Right lobe of liver (tissue), 6 donors: ENCODE data around the gene TMEM81. TPM values are rescaled to one million over a fixed set of nuclear protein-coding genes. Genes with fewer than 3 reads are reported as not detected.
A peak's percentile ranks its signal among the peaks of the same experiment; 100 is the strongest.

Experiments
- ATAC-seq, 4 donors: fragments of 200-7000 bp; cut with Tn5 transposase; one replicate each; pipeline ENCODE4 v1.9.1; 2020; ENCODE audit warnings: mild to moderate bottlenecking in 4 of 4, moderate library complexity in 4 of 4
- DNase-seq, 3 donors: peaks; one replicate each; pipeline ENCODE4 v3.0.0-alpha.2; 2020
- H3K27ac ChIP-seq, 3 donors: fragments of 200-600 bp; one replicate each; pipeline ENCODE4 v1.8.0; 2022
- H3K27me3 ChIP-seq, 2 donors: fragments of 200-600 bp; one replicate each; pipeline ENCODE4 v1.8.0; 2022
- H3K36me3 ChIP-seq, 4 donors: fragments of 200-600 bp; sonication (generic) in 1 of 4; one replicate each; pipeline versions ENCODE4 v1.5.1 to v1.8.0; 2017 to 2022; ENCODE audit warnings: control low read depth in 1 of 4
- H3K4me1 ChIP-seq, 4 donors: fragments of 200-600 bp; sonication (generic) in 1 of 4; one replicate each; pipeline versions ENCODE4 v1.5.1 to v1.8.0; 2017 to 2022; ENCODE audit warnings: control low read depth in 1 of 4
- H3K4me3 ChIP-seq, 3 donors: fragments of 200-600 bp; one replicate each; pipeline ENCODE4 v1.8.0; 2022
- H3K9me3 ChIP-seq, 4 donors: fragments of 200-600 bp; sonication (generic) in 1 of 4; one replicate each; pipeline versions ENCODE4 v1.5.1 to v1.8.0; 2017 to 2022; ENCODE audit warnings: control low read depth in 1 of 4
- CTCF ChIP-seq, 4 donors: fragments of 200-600 bp in 3 of 4; fragments of 450-650 bp in 1 of 4; IDR thresholded peaks; one replicate each; pipeline versions ENCODE4 v1.5.1 to v1.8.0; 2016 to 2022; ENCODE audit warnings: antibody characterized with exemption in 4 of 4, mild to moderate bottlenecking in 2 of 4
- POLR2A ChIP-seq: fragments of 450-650 bp; IDR thresholded peaks from one replicate; pipeline ENCODE4 v1.6.1; 2017; ENCODE audit warnings: antibody characterized with exemption, mild to moderate bottlenecking
- WGBS: methylation state at CpG from one replicate; pipeline ENCODE4 v1.1.6; 2018; ENCODE audit warnings: low coverage, low lambda C conversion rate; ENCODE audit not compliant: insufficient coverage; ENCODE audit errors: missing lambda C conversion rate; 5-methylcytosine and 5-hydroxymethylcytosine counted together
- intact Hi-C, 2 donors: fragments of 100-400 bp; cut with DNase I; formaldehyde crosslinking; loops; one replicate each; pipeline versions ENCODE4 v1.11.2 to v1.14.1; 2022
- total RNA-seq, 6 experiments: library from RNA; depleted of rRNA in 2 of 6; stranded (reverse); fragments of >200 nt in 2 of 6; fragmentation: NEBNext Ultra II Directional in 3 of 6; extraction: Animal tissue kit (Norgen Biotek cat#: 25700) in 3 of 6; gene quantifications; one replicate each; pipeline versions ENCODE4 v1.1.0 to v1.2.4, GENCODE V29; 2016 to 2023
- donor health status: DM: no; HTN: yes; CAD: no.
- donor health status: DM: no; HTN: no; CAD: no.
- donor health status: DM: no; HTN: no; CAD: no.
- donor health status: DM: no; HTN: yes; CAD: no.
- donor health status: DM: no; HTN: yes; CAD: no.

The TMEM81 gene
- total RNA-seq, 6 experiments from 2014 or later: 0.49 to 2.7 (median 1.8) TPM

- Histone ChIP-seq H3K9me3 (no peaks in the 10 kb centered on the region), H3K27ac (no peak overlapping the region), H3K27me3 (no peaks in the 10 kb centered on the region), H3K4me1 (peaks cover 0 to 11% (median 0%) of the 10 kb centered on the region in 4 donors), H3K36me3 (no peaks in the 10 kb centered on the region), H3K4me3 (no peak overlapping the region)
- intact Hi-C loops: no loop called here
- WGBS: 87% methylated on average over 3 of the region's 3 CpGs
- no peak for ATAC-seq
- no peak for DNase-seq
- TF ChIP-seq POLR2A (no peak), CTCF (IDR thresholded peaks at IDR 0.05) (no peak)
These were observed 43.4 kb upstream of the TMEM81 start for GRCh38 chr1:205127646-205128045.

- Histone ChIP-seq H3K4me1 (peaks cover 0 to 25% (median 7%) of the 10 kb centered on the region in 4 donors), H3K27ac (no peak overlapping the region), H3K4me3 (no peak overlapping the region), H3K9me3 (no peaks in the 10 kb centered on the region), H3K27me3 (no peaks in the 10 kb centered on the region), H3K36me3 (no peaks in the 10 kb centered on the region)
- TF ChIP-seq POLR2A (no peak), CTCF (IDR thresholded peaks at IDR 0.05) (no peak)
- DNase-seq (no peak), ATAC-seq (no peak)
- 79% methylated on average over 7 of the region's 7 CpGs for WGBS
- intact Hi-C loops: no loop called here
These were observed 40.5 kb upstream of the TMEM81 start for GRCh38 chr1:205124726-205125125.

DNA sequence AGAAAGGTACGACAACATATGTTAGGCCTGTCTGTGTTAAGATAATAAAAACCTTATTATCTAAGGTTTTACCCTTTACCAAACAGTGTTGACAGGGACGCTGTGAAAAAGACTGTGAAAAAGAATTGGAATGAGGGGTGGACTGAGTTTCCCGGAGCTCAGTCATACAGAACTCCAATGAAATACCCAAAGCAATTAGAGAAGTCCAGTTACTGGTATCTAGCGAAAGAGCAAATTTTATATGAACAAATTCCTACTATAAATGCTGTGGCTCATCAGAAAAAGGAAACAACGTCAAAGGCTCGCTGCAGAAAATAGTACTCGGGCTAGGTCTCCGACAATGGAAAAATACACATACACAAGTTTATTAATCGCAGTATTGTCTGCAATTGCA lies 38.2 kb upstream of the TMEM81 start:
- 20% methylated on average over 9 of the region's 9 CpGs for WGBS
- TF ChIP-seq POLR2A (no peak), CTCF (IDR thresholded peaks at IDR 0.05) (no peak)
- Histone ChIP-seq H3K36me3 (peaks cover 0 to 7% (median 1%) of the 10 kb centered on the region in 4 donors), H3K4me3 (peak overlapping the region; percentile 84 to 92 (median 86)), H3K4me1 (peaks cover 0 to 24% (median 10%) of the 10 kb centered on the region in 4 donors), H3K27ac (peak overlapping the region; percentile 95 to 100 (median 96)), H3K9me3 (no peaks in the 10 kb centered on the region), H3K27me3 (no peaks in the 10 kb centered on the region)
- intact Hi-C loops: no loop called here
- ATAC-seq (peak; percentile 7 to 33 (median 15)), DNase-seq (no peak)

GRCh38 chr1:205121660-205122488 lies 37.6 kb upstream of the TMEM81 start, which contains the start of gene RBBP5:
RBBP5 (minus strand) TSS chr1:205121978; CDS start chr1:205121873, 105 bp downstream.
- peaks cover 0 to 24% (median 10%) of the 10 kb centered on the region in 4 donors for H3K4me1 ChIP-seq
- peaks cover 0 to 9% (median 1%) of the 10 kb centered on the region in 4 donors for H3K36me3 ChIP-seq
- under 1% methylated on average over 35 of the region's 46 CpGs for WGBS
- H3K27me3 ChIP-seq: no peaks in the 10 kb centered on the region
- intact Hi-C loops: no loop called here
- peak; percentile 99 to 100 (median 100) for ATAC-seq
- TF ChIP-seq CTCF (IDR thresholded peaks at IDR 0.05) (peak; percentile 45 to 72 (median 70)), POLR2A (peak; percentile 64)
- peak; percentile 92 to 96 (median 96) for DNase-seq
- H3K27ac ChIP-seq: peak within 1 kb of the TSS; percentile 95 to 100 (median 96)
- H3K9me3 ChIP-seq: no peaks in the 10 kb centered on the region
- peak within 1 kb of the TSS; percentile 84 to 92 (median 86) for H3K4me3 ChIP-seq
